IPS DF 6.9 (cell line): ENCODE data around the gene C2CD2.
"Not testable (repeated sequence)": the region's sequence is repeated elsewhere in the genome, so short reads cannot be mapped to it uniquely, and the experiment has no call there.

Experiments
- DNase-seq: peaks from one replicate; pipeline ENCODE4 v3.0.0-alpha.2; 2013; ENCODE audit warnings: low read depth, low spot score
- H3K27ac ChIP-seq: one replicate; pipeline ENCODE4 v1.5.1; 2013; ENCODE audit warnings: low read length, control low read depth
- H3K27me3 ChIP-seq: 2 replicates; pipeline ENCODE4 v1.6.1; 2013; ENCODE audit warnings: mild to moderate bottlenecking, low read length; ENCODE audit not compliant: control insufficient read depth, insufficient read depth
- H3K36me3 ChIP-seq: 2 replicates; pipeline ENCODE4 v1.6.1; 2013; ENCODE audit warnings: low read length; ENCODE audit not compliant: control insufficient read depth, insufficient read depth
- H3K4me1 ChIP-seq: 2 replicates; pipeline ENCODE4 v1.6.1; 2013; ENCODE audit warnings: low read length; ENCODE audit not compliant: control insufficient read depth, insufficient read depth
- H3K4me3 ChIP-seq: 2 replicates; pipeline ENCODE4 v1.5.1; 2013; ENCODE audit warnings: mild to moderate bottlenecking, low read length
- H3K9me3 ChIP-seq: 2 replicates; pipeline ENCODE4 v1.6.1; 2013; ENCODE audit warnings: low read length, inconsistent platforms; ENCODE audit not compliant: control insufficient read depth, insufficient read depth
- WGBS: extraction: QIAGEN DNeasy Blood & Tissue Kit; methylation state at CpG from one replicate; pipeline ENCODE4 v1.1.7; 2013; ENCODE audit warnings: mixed read lengths, missing lambda C conversion rate; ENCODE audit not compliant: insufficient read length, insufficient coverage; 5-methylcytosine and 5-hydroxymethylcytosine counted together

Gene C2CD2

GRCh38 chr21:41953831-41954653 is at the start of gene C2CD2:
Gene C2CD2, minus strand, starts transcription at chr21:41954018. Its CDS starts 370 bp downstream, at chr21:41953648.
- peaks cover 9% of the 10 kb centered on the region for H3K4me1 ChIP-seq
- H3K27ac ChIP-seq, result no peak within 1 kb of the TSS
- WGBS, result 100% methylated on average over 1 of the region's 85 CpGs
- peaks cover 4% of the 10 kb centered on the region; the same call in 1 of the 2 replicates for H3K27me3 ChIP-seq
- H3K36me3 ChIP-seq, result no peaks in the 10 kb centered on the region; the same call in 1 of the 2 replicates
- peak; percentile 31 for DNase-seq
- no peaks in the 10 kb centered on the region for H3K9me3 ChIP-seq
- H3K4me3 ChIP-seq, result peak within 1 kb of the TSS; percentile 73

GRCh38 chr21:42003051-42003461 is 49.2 kb upstream of the C2CD2 start:
- H3K27ac ChIP-seq, result no peak overlapping the region
- H3K9me3 ChIP-seq, result no peaks in the 10 kb centered on the region
- no peaks in the 10 kb centered on the region for H3K36me3 ChIP-seq
- H3K4me1 ChIP-seq, result no peaks in the 10 kb centered on the region
- DNase-seq, result no peak
- no peaks in the 10 kb centered on the region for H3K27me3 ChIP-seq
- WGBS, result no CpG with 5 or more reads among the region's 4 CpGs
- H3K4me3 ChIP-seq, result no peak overlapping the region

- Histone ChIP-seq H3K4me1 (no peaks in the 10 kb centered on the region), H3K4me3 (no peak overlapping the region), H3K9me3 (no peaks in the 10 kb centered on the region), H3K27ac (no peak overlapping the region), H3K36me3 (no peaks in the 10 kb centered on the region), H3K27me3 (no peaks in the 10 kb centered on the region)
- no peak for DNase-seq
- WGBS, result no CpG with 5 or more reads among the region's 14 CpGs
Observed at GRCh38 chr21:42002421-42002958, 48.7 kb upstream of the C2CD2 start.

- Histone ChIP-seq H3K36me3 (no peaks in the 10 kb centered on the region), H3K4me3 (no peak overlapping the region), H3K9me3 (no peaks in the 10 kb centered on the region), H3K27me3 (no peaks in the 10 kb centered on the region), H3K4me1 (no peaks in the 10 kb centered on the region), H3K27ac (no peak overlapping the region)
- DNase-seq, result no peak
- no CpG with 5 or more reads among the region's 2 CpGs for WGBS
Observed at GRCh38 chr21:42001781-42002180, 48.0 kb upstream of the C2CD2 start.

GRCh38 chr21:42000908-42001307 is 47.1 kb upstream of the C2CD2 start:
- no CpG with 5 or more reads among the region's 4 CpGs for WGBS
- Histone ChIP-seq H3K4me1 (no peaks in the 10 kb centered on the region), H3K27ac (no peak overlapping the region), H3K9me3 (no peaks in the 10 kb centered on the region), H3K36me3 (no peaks in the 10 kb centered on the region), H3K4me3 (no peak overlapping the region), H3K27me3 (no peaks in the 10 kb centered on the region)
- no peak for DNase-seq

GRCh38 chr21:41997657-41998056 is 43.8 kb upstream of the C2CD2 start:
- Histone ChIP-seq H3K36me3 (no peaks in the 10 kb centered on the region; the same call in 1 of the 2 replicates), H3K27ac (no peak overlapping the region), H3K27me3 (no peaks in the 10 kb centered on the region), H3K9me3 (no peaks in the 10 kb centered on the region), H3K4me3 (no peak overlapping the region), H3K4me1 (no peaks in the 10 kb centered on the region)
- WGBS, result no CpG with 5 or more reads among the region's 1 CpG
- DNase-seq, result no peak

GRCh38 chr21:41995577-41995976 is 41.8 kb upstream of the C2CD2 start:
- H3K27me3 ChIP-seq, result no peaks in the 10 kb centered on the region
- no CpG with 5 or more reads among the region's 3 CpGs for WGBS

GRCh38 chr21:41994613-41995012 is 40.8 kb upstream of the C2CD2 start:
- DNase-seq, H3K27me3 ChIP-seq, H3K4me3 ChIP-seq, H3K9me3 ChIP-seq, H3K36me3 ChIP-seq, H3K4me1 ChIP-seq, H3K27ac ChIP-seq: not testable (repeated sequence)
- WGBS, result no CpG with 5 or more reads among the region's 5 CpGs

More at GRCh38 chr21:41995577-41995976, 41.8 kb upstream of the C2CD2 start:
- Histone ChIP-seq H3K4me1 (no peaks in the 10 kb centered on the region), H3K27ac (no peak overlapping the region), H3K9me3 (no peaks in the 10 kb centered on the region), H3K36me3 (peaks cover 2% of the 10 kb centered on the region; the same call in 1 of the 2 replicates), H3K4me3 (no peak overlapping the region)
- DNase-seq, result no peak

GRCh38 chr21:41993744-41994143 is 39.9 kb upstream of the C2CD2 start:
- no peaks in the 10 kb centered on the region for H3K4me1 ChIP-seq
- no peak overlapping the region for H3K4me3 ChIP-seq
- no peak for DNase-seq
- peaks cover 2% of the 10 kb centered on the region; the same call in 1 of the 2 replicates for H3K36me3 ChIP-seq
- WGBS, result no CpG with 5 or more reads among the region's 6 CpGs
- no peaks in the 10 kb centered on the region for H3K9me3 ChIP-seq
- H3K27ac ChIP-seq, result no peak overlapping the region
- no peaks in the 10 kb centered on the region for H3K27me3 ChIP-seq

- no peaks in the 10 kb centered on the region for H3K4me1 ChIP-seq
- H3K27me3 ChIP-seq, result no peaks in the 10 kb centered on the region
- H3K9me3 ChIP-seq, result no peaks in the 10 kb centered on the region
- no peak overlapping the region for H3K27ac ChIP-seq
- WGBS, result no CpG with 5 or more reads among the region's 15 CpGs
- H3K36me3 ChIP-seq, result peaks cover 2% of the 10 kb centered on the region; the same call in 1 of the 2 replicates
- H3K4me3 ChIP-seq, result no peak overlapping the region
- no peak for DNase-seq
Observed at GRCh38 chr21:41992576-41992975, 38.8 kb upstream of the C2CD2 start.
